Lower lobe of right lung (tissue), 2 donors: ENCODE results near the gene SCMH1. TPM values are rescaled to one million over a fixed set of nuclear protein-coding genes. Genes with fewer than 3 reads are reported as not detected.

ENCODE experiments used
- ATAC-seq, 2 donors: fragments of 200-7000 bp; cut with Tn5 transposase; one replicate each; pipeline ENCODE4 v1.9.1; 2020 to 2022; ENCODE audit warnings: mild to moderate bottlenecking in 2 of 2, moderate library complexity in 2 of 2
- DNase-seq: peaks from one replicate; pipeline ENCODE4 v3.0.0-alpha.2; 2020
- H3K27ac ChIP-seq: fragments of 200-600 bp; one replicate; pipeline ENCODE4 v1.8.0; 2022
- H3K27me3 ChIP-seq: fragments of 200-600 bp; one replicate; pipeline ENCODE4 v1.8.0; 2022; ENCODE audit warnings: low read depth
- H3K36me3 ChIP-seq: fragments of 200-600 bp; one replicate; pipeline ENCODE4 v1.8.0; 2022; ENCODE audit warnings: mild to moderate bottlenecking
- H3K4me1 ChIP-seq: fragments of 200-600 bp; one replicate; pipeline ENCODE4 v1.8.0; 2022
- H3K4me3 ChIP-seq: fragments of 200-600 bp; one replicate; pipeline ENCODE4 v1.8.0; 2022; ENCODE audit warnings: mild to moderate bottlenecking
- H3K9me3 ChIP-seq: fragments of 200-600 bp; one replicate; pipeline ENCODE4 v1.8.0; 2022
- CTCF ChIP-seq: fragments of 200-600 bp; IDR thresholded peaks from one replicate; pipeline ENCODE4 v1.8.0; 2022; ENCODE audit warnings: antibody characterized with exemption, mild to moderate bottlenecking
- intact Hi-C: fragments of 100-400 bp; cut with DNase I; formaldehyde crosslinking; loops from one replicate; pipeline ENCODE4 v1.11.0; 2022
- total RNA-seq: library from RNA; stranded (reverse); fragmentation: NEBNext Ultra II Directional; extraction: Animal tissue kit (Norgen Biotek cat#: 25700); gene quantifications from one replicate; pipeline ENCODE4 v1.2.1, GENCODE V29; 2021
- donor health status: DM: no; HTN: yes; CAD: no; lungs with severe emphysema.

Gene SCMH1
- total RNA-seq, 1 donor from 2014 or later, result 30.0 TPM

GRCh38 chr1:41037116-41037903, 204.8 kb downstream of the SCMH1 start:
- Histone ChIP-seq H3K36me3 (peaks cover 66% of the 10 kb centered on the region), H3K4me3 (no peak overlapping the region), H3K9me3 (no peaks in the 10 kb centered on the region), H3K4me1 (no peaks in the 10 kb centered on the region), H3K27me3 (no peaks in the 10 kb centered on the region), H3K27ac (no peak overlapping the region)
- DNase-seq, result no peak
- intact Hi-C loops, result no loop called here
- no peak for ATAC-seq
- no peak for TF ChIP-seq CTCF

DNA sequence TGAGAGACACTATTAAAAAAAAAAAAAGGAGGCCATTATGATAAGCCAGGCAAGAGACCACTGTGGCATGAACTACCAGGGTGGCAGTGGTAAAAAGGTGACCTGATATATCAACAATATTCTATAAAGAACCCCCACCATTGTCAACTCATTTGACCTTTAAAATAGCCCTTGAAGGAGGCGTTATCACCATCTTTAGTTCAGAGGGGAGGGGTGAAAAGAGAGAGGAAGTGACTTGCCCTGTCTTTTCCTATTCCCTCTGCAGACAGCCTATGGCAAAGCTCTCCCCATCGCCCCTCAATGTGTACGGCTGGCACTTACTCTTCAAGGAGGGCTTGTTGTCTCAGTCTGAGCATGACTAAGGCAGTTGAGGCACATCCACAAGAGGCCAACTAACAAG, 208.8 kb downstream of the SCMH1 start:
- no peaks in the 10 kb centered on the region for H3K27me3 ChIP-seq
- no peaks in the 10 kb centered on the region for H3K9me3 ChIP-seq
- peaks cover 78% of the 10 kb centered on the region for H3K36me3 ChIP-seq
- no peak overlapping the region for H3K4me3 ChIP-seq
- no peaks in the 10 kb centered on the region for H3K4me1 ChIP-seq
- ATAC-seq, result no peak
- intact Hi-C loops, result no loop called here
- no peak for TF ChIP-seq CTCF
- H3K27ac ChIP-seq, result no peak overlapping the region
- DNase-seq, result no peak

DNA sequence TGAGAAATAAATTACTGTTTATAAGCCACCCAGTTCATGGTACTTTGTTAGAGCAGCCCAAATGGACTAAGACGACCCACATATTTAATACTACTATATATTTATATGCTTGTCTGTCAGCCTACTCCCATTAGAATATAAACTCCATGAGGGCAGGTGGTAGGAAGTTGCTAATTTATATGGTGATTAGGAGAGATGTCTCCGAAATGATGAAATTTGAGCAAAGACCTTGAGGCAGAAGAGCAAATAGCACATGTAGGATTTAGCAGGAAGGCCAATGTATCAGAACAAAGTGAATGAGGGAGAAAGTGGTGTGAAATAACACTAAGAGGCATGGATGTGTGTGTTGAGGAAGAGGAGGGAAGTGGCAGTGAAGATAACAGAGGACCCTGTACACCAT, 210.0 kb downstream of the SCMH1 start:
- Histone ChIP-seq H3K27me3 (no peaks in the 10 kb centered on the region), H3K36me3 (peaks cover 78% of the 10 kb centered on the region), H3K4me3 (no peak overlapping the region), H3K9me3 (no peaks in the 10 kb centered on the region), H3K27ac (no peak overlapping the region), H3K4me1 (no peaks in the 10 kb centered on the region)
- DNase-seq (no peak), ATAC-seq (no peak)
- no peak for TF ChIP-seq CTCF
- intact Hi-C loops, result no loop called here

DNA sequence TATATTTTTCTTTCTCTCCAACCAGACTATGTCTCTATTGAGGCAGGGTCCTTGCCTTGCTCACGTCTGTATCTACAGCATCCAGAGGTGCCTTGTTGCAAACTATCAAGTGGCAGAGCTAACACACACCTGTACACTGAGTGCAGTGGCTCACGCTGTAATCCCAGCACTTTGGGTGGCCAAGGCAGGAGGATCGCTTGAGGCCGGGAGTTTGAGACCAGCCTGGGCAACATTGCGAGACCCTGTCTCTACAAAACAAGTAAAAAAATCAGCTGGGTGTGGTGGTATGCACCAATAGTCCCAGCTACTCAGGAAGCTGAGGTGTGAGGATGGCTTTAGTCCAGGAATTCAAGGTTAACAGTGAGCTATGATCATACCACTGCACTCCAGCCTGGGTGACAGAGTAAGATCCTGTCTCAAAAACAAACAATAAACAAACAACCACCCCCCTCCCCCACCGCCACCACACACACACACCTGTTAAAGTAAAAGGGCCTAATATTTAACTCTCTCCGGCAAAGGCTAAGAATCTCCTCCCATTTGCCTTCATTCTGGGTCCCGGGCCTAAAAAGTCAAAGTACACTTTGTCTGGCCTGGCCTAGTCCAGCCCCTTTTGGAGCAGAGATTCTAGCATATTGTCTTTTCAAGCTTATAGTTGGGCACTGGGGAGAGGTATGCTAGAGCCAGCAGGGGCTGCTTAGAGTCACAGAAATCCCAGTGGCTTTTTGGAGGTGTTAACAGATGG, 211.1 kb downstream of the SCMH1 start:
- Histone ChIP-seq H3K4me1 (no peaks in the 10 kb centered on the region), H3K36me3 (peaks cover 71% of the 10 kb centered on the region), H3K4me3 (no peak overlapping the region), H3K9me3 (no peaks in the 10 kb centered on the region), H3K27me3 (no peaks in the 10 kb centered on the region), H3K27ac (no peak overlapping the region)
- intact Hi-C loops, result no loop called here
- ATAC-seq (no peak), DNase-seq (no peak)
- no peak for TF ChIP-seq CTCF

GRCh38 chr1:41028034-41028642, 214.0 kb downstream of the SCMH1 start:
- Histone ChIP-seq H3K4me1 (no peaks in the 10 kb centered on the region), H3K9me3 (no peaks in the 10 kb centered on the region), H3K4me3 (no peak overlapping the region), H3K27me3 (no peaks in the 10 kb centered on the region), H3K36me3 (peaks cover 58% of the 10 kb centered on the region), H3K27ac (no peak overlapping the region)
- TF ChIP-seq CTCF, result no peak
- intact Hi-C loops, result no loop called here
- DNase-seq (no peak), ATAC-seq (no peak)
